ENCODE measurements around the gene SAMHD1.
"Not testable (repeated sequence)": the region's sequence is repeated elsewhere in the genome, so short reads cannot be mapped to it uniquely, and the experiment has no call there.

Gene SAMHD1

GRCh38 chr20:36916199-36916598 is 35.3 kb downstream of the SAMHD1 start:
- no peak for DNase-seq (ENCODE audit: low read depth in 2 of 2)

GRCh38 chr20:36908603-36909002 is 42.9 kb downstream of the SAMHD1 start:
- no peak for DNase-seq (ENCODE audit: low read depth in 2 of 2)

- not testable (repeated sequence) for DNase-seq (ENCODE audit: low read depth in 2 of 2)
Observed at GRCh38 chr20:36906086-36906485, 45.4 kb downstream of the SAMHD1 start.

- DNase-seq (ENCODE audit: low read depth in 2 of 2) = not testable (repeated sequence)
Observed at GRCh38 chr20:36905566-36905965, 45.9 kb downstream of the SAMHD1 start.

- DNase-seq (ENCODE audit: low read depth in 2 of 2) = no peak
Observed at GRCh38 chr20:36904690-36905089, 46.8 kb downstream of the SAMHD1 start.

GRCh38 chr20:36895036-36895435 is 56.5 kb downstream of the SAMHD1 start:
- DNase-seq (ENCODE audit: low read depth in 2 of 2) = no peak

- no peak for DNase-seq (ENCODE audit: low read depth in 2 of 2)
Observed at GRCh38 chr20:36893801-36894200, 57.7 kb downstream of the SAMHD1 start.

- DNase-seq (ENCODE audit: low read depth in 2 of 2) = no peak
Observed at GRCh38 chr20:36891211-36891610, 60.3 kb downstream of the SAMHD1 start.

GRCh38 chr20:36890586-36890985 is 60.9 kb downstream of the SAMHD1 start:
- no peak for DNase-seq (ENCODE audit: low read depth in 2 of 2)

- no peak for DNase-seq (ENCODE audit: low read depth in 2 of 2)
Observed at GRCh38 chr20:36888880-36889516, 62.5 kb downstream of the SAMHD1 start.

- DNase-seq (ENCODE audit: low read depth in 2 of 2) = no peak
Observed at GRCh38 chr20:36887752-36888090, 63.8 kb downstream of the SAMHD1 start.

GRCh38 chr20:36886859-36887751 is 64.4 kb downstream of the SAMHD1 start:
- DNase-seq (ENCODE audit: low read depth in 2 of 2) = peak; percentile 62 to 82

GRCh38 chr20:36885356-36885755 is 66.2 kb downstream of the SAMHD1 start:
- no peak for DNase-seq (ENCODE audit: low read depth in 2 of 2)

- no peak for DNase-seq (ENCODE audit: low read depth in 2 of 2)
Observed at GRCh38 chr20:36883977-36884535, 67.5 kb downstream of the SAMHD1 start.

- peak in 1 of 2 donors; percentile 22 for DNase-seq (ENCODE audit: low read depth in 2 of 2)
Observed at GRCh38 chr20:36881888-36882287, 69.6 kb downstream of the SAMHD1 start.

- DNase-seq (ENCODE audit: low read depth in 2 of 2) = no peak
Observed at GRCh38 chr20:36881331-36881730, 70.2 kb downstream of the SAMHD1 start.

GRCh38 chr20:36880741-36881250 is 70.7 kb downstream of the SAMHD1 start:
- no peak for DNase-seq (ENCODE audit: low read depth in 2 of 2)

GRCh38 chr20:36878941-36879340 is 72.6 kb downstream of the SAMHD1 start:
- DNase-seq (ENCODE audit: low read depth in 2 of 2) = no peak

GRCh38 chr20:36876473-36876833 is 75.1 kb downstream of the SAMHD1 start:
- no peak for DNase-seq (ENCODE audit: low read depth in 2 of 2)

GRCh38 chr20:36875702-36876472 is 75.6 kb downstream of the SAMHD1 start, which contains the start of gene TLDC2:
Gene TLDC2, plus strand, starts transcription at chr20:36876138. Its CDS starts 37 bp downstream, at chr20:36876175.
- no peak for DNase-seq (ENCODE audit: low read depth in 2 of 2)

GRCh38 chr20:36875093-36875492 is 76.4 kb downstream of the SAMHD1 start:
- DNase-seq (ENCODE audit: low read depth in 2 of 2) = not testable (repeated sequence)
